GM19395 (cell line): ENCODE measurements around the gene DCST2.
A peak's percentile ranks its signal among the peaks of the same experiment; 100 is the strongest.
"Not testable (repeated sequence)": the region's sequence is repeated elsewhere in the genome, so short reads cannot be mapped to it uniquely, and the experiment has no call there.

Source experiments
- ATAC-seq: cut with Tn5 transposase; IDR thresholded peaks from one replicate; pipeline ENCODE4 v1.9.1; 2021; ENCODE audit warnings: mild to moderate bottlenecking, moderate library complexity; ENCODE audit not compliant: unreplicated experiment

The DCST2 gene

DNA sequence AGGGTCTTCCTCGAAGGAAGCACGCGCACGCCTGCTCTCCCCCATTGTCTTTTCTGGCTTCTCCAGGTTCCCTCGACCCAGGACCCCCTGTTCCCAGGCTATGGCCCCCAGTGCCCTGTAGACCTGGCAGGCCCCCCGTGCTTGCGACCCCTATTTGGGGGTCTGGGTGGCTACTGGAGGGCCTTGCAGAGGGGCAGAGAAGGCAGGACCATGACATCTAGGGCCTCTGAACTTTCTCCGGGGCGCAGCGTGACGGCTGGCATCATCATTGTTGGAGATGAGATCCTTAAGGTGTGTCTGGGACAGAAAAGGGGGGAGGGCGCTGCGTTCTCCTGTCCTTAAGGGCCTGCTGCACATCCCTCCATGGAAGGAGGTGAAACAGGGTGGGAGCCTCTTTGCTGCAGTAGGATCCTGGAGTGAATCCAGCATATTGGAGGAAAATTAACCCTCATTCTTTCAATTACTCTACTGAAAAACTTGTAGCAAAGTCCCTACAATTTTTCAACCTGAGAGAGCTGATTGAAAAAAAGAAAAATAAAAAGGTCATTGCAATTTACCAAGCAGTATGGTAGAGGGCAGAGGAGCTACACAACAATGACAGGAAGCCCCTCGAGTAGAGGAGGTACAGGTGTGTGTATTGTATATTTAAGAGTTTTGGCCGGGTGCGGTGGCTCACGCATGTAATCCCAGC lies 49.7 kb downstream of the DCST2 start:
- ATAC-seq: no peak

- ATAC-seq: peak; percentile 97
These were observed 50.5 kb downstream of the DCST2 start, which contains the start of gene FLAD1 for GRCh38 chr1:154982897-154983648. TSS of gene FLAD1 (plus strand) at chr1:154983344. CDS start at chr1:154983695, 351 bp downstream.

DNA sequence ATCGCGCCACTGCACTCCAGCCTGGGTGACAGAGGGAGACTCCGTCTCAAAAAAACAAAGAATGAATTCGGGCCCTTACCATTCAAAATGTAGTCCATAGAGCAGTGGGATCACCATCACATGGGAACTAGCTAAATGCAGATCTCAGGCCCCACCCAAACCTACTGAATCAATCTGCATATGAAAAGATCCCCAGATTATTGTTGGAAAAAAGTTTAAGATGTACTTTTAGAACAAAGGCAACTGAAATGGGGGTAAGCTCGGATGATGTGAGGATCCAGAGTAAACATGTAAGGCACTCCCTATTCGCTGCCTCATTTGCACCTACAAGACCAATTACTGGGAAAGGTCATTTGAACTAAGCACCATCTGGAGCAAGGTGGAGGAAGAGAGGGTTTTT lies 51.2 kb downstream of the DCST2 start:
- no peak for ATAC-seq

- ATAC-seq: no peak
These were observed 55.2 kb downstream of the DCST2 start for GRCh38 chr1:154978360-154978759.

DNA sequence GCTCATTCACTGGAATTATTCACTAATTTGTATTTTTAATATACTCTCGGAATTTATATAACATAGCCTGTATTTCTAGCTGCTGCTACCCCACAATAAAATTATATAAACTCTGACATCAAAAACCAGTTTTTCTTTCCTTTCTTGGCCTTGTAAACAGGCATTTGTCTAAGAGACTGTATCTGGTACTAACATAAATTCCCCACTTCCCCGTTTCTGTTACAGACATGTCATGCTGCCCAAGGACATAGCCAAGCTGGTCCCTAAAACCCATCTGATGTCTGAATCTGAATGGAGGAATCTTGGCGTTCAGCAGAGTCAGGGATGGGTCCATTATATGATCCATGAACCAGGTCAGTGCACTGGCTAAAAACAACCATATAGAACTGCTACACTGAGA lies 55.8 kb downstream of the DCST2 start:
- not testable (repeated sequence) for ATAC-seq

DNA sequence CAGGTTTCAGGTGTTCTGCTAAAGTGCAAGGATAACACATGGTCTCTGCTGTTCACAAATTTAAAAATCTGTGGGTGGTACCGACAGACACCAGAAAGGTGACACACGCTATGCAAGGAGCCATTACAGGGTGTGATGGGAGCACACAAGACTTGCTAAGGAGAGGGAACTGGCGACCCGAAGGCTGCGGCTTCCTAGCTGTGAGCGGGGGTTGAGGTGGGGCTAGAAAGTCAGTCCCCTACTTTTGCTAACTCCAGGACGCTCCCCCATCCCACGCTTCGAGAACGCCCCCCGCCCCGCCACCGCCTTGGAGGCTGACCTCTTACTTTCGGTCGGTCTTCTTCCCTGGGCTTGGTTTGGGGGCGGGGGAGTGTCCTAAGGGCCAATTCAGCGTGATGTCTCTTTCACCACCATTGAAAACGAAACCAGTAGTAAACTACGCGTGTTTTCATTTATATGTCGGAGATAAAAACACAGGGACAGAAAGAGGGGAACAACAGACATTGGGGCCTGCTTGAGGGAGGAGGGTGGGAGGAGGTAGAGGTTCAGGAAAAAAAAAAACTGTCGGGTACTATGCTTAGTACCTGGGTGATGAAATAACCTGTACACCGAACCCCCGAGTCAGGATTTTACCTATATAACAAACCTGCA lies 58.0 kb downstream of the DCST2 start:
- ATAC-seq: no peak

GRCh38 chr1:154974808-154975408 lies 58.7 kb downstream of the DCST2 start:
- peak; percentile 55 for ATAC-seq

DNA sequence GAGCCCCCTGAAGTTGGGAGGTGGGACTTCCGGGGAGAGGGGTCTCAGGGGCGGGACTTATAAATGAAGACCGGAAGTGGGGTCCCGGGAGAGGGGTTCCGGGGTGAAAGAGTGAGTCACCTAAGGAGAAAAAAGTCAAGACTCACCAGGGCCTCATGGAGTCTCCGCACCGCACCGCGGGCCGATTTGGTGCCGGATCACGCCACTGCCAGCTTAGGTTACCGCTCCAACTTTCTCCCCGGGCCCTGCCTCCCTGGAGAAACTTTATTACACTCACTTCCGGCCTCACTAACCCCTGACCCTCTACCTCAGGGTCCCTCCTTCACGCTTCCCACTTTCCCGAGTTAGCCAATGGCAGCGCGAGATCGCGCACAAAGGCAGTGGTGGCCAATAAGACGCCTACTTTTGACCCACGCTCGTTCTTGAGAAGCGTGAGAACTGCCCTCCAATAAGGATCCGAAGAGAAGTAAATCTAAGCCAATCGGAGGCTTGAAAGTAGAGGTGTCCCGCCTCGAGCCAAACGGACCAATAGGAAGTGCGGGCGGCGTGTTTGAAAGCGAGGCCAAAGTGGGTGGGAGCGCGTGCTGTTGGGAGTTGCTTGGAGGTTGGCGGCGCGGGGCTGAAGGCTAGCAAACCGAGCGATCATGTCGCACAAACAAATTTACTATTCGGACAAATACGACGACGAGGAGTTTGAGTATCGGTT lies 59.3 kb downstream of the DCST2 start, which contains the start of gene CKS1B:
Gene CKS1B, plus strand, starts transcription at position 580 of the 706 bp plus-strand sequence. Its CDS starts 65 bp downstream, at position 645.
- ATAC-seq: peak; percentile 76

DNA sequence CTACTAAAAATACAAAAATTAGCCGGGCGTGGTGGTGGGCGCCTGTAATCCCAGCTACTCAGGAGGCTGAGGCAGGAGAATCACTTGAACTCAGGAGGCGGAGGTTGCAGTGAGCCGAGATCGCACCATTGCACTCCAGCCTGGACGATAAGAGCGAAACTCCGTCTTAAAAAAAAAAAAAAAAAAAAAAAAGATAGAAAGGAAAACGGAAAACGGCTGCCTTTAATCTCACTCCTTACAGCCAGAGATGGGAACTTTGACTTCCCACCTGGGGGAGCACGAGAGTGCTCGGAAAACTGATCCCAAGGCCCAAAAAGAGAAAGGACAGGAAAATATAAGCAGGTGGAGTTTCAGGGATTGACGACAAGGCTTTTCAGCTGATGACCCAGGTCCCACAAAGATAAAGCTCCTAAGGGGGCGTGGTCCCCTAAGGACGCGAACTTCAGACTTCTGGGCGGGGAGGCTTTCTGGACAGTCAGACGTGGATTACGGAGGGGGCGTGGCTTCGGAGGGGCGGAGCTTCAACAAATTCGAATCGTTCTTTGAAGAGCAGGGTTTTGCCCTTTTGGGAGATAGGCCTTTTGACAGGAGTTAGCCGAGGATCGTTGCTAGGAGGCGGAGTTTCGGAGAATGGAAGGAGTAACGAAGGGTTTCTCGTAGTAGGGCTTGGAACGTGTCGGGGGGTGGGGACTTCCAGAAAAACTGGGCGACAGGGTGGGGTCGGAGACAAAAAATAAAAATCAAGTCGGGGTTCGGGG lies 60.1 kb downstream of the DCST2 start:
- peak; percentile 25 for ATAC-seq

DNA sequence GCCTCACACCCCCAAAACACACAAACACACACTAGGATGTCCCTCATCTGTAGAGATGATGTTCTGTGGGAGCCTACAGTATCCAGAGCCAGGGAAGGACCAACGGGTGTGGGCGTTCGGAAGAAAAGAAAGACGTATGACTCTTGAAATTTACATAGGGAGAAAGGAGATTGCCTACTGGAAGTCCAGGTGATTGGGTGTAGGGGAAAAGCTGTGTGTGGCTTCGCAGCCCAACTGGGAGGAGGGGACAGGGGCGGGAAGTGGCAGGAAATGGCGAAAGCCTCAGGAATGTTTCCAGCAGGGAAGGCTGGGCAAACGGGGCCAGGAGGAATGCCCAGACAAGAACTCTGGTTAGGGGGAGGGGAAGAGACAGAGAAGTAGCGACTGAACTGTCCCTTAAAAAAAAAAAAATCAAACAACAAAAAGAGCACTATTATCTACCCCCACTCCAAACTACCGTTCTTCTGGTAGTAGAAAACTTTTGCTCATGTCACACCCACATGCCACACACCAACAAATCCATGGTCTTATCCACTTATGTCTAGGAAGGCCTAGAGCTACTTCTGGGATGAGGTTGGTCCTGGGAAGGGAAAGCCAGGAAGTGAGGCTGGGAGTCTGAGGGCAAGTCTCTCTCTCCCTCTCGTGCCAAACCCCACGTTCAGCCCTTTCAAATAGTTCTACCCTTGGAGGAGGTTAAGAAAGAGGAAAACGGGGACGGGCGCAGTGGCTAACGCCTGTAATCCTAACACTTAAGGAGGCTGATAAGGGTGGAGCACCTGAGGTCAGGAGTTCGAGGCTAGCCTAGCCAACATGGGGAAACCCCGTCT lies 60.9 kb downstream of the DCST2 start:
- ATAC-seq: no peak

DNA sequence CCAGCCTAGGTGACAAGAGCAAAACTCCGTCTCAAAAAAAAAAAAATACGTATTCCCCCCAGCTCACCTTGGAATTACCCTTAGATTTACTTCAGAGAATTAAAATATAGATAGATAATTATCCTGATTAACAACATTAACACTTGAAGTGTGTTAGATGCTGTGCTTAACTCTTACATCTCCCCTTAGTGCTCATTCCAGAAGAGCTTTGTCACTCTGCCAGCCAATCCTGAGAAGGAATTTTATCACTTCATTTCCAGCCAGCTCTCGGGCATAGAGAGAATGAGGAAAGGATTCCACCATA lies 61.4 kb downstream of the DCST2 start:
- ATAC-seq: no peak

DNA sequence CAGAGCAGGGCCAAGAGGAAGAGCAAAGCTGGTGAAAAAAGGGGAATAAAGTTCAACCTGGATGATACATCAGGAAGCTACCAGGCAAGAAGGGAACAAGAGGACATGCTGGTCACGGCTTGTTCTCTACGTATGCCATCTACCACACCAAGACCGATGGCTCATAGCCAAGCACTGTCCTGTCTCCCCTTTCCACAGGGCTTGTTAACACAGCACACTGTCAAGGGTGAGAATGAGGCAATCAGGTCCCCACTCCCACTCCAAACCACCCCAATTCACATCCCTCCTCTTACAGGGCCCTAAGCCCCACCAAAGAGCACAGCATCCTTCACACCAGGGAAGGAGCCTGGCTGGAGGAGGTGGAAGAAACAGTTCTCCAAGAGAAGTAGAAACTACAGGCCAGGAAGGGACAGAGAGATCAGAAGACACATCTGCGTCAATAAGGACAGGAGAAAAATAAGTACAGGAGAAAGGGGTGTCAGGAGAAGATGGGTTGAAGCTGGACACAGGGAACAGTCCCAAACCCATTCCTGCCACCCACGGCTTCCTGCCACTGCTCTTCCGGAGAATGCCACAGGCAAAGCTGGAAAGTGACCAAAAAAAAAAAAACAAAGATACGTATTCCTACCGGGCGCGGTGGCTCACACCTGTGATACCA lies 62.1 kb downstream of the DCST2 start:
- no peak for ATAC-seq

GRCh38 chr1:154970631-154971340 lies 62.8 kb downstream of the DCST2 start, which contains the start of gene SHC1:
TSS of gene SHC1 (minus strand) at chr1:154970747. CDS start at chr1:154970526, 221 bp downstream.
- peak; percentile 42 for ATAC-seq

DNA sequence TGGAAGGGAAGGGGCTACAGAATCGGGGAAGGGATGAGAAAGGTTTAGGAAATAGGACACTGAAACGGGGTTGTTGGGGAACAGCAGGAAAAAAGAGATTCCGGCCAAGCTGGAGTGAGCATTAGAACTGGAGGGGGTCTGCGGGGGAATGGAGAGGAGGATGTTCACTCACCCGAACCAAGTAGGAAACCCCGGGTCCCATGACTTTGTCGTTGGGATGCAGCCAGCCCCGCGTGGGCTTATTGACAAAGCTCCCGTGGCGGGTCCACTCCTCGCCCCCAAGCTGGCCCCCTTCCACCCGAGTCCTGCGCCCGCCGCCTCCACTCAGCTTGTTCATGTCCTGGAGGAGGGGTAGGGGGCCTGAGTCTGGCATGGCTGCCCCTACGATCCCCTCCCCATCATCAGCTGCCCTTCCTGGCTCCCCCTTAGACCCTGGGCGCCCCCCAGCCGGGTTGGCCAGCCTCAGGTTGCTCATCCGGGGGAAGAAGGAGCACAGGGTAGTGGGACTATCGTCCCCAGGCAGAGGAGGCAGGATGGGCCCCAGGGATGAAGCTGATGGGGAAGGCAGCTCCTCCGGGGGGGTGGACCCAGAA lies 63.6 kb downstream of the DCST2 start:
- no peak for ATAC-seq

DNA sequence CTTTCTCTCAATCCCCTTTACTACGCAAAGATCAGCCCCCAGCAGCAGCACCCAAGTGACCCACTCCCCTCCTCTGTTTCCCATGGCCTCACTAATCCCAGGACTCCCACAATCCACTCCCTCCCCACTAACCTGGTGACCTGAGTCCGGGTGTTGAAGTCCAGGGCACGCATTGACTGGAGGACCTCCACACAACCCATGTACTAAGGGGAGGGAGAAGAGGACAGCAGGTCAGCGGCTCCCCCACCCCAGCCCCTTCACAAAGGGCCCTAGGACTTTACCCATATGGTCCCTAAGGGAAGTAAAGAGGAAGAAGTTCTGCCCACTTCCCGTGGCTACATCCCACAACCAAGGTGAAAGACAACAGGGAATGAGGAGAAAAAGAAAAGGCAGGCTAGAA lies 64.3 kb downstream of the DCST2 start:
- ATAC-seq: no peak

GRCh38 chr1:154968731-154969130 lies 64.8 kb downstream of the DCST2 start:
- ATAC-seq: no peak
